PC-9 (cell line): Measurements from ENCODE around the gene TUFT1. TPM values are rescaled to one million over a fixed set of nuclear protein-coding genes. Genes with fewer than 3 reads are reported as not detected.

Experiments
- BruUV-seq: library from RNA; stranded (reverse); fragments of 400-500 nt; replicated peaks from 2 replicates; lab custom pipeline; 2021; lab: Mats Ljungman, UMichigan
- CTCF ChIA-PET: fragments of 300-600 bp; sonication (Branson Sonifier 250); formaldehyde crosslinking; loops from one replicate; lab custom pipeline; 2022; ENCODE audit warnings: antibody characterized with exemption; lab: Charles Lee
- POLR2A ChIA-PET: fragments of 300-600 bp; sonication (Branson Sonifier 250); formaldehyde crosslinking; loops from one replicate; lab custom pipeline; 2022; ENCODE audit warnings: antibody characterized with exemption; ENCODE audit not compliant: unreplicated experiment; lab: Charles Lee
- DNase-seq, 2 experiments: peaks; one replicate each; pipeline versions ENCODE4 v3.0.0 to v3.0.0-alpha.2; 2015 to 2022; ENCODE audit warnings: mixed read lengths in 1 of 2
- H2AFZ ChIP-seq: fragments of 200-600 bp; sonication (generic); 2 replicates; pipeline ENCODE4 v1.8.1; 2017; ENCODE audit warnings: antibody characterized with exemption
- H3F3A ChIP-seq: fragments of 200-600 bp; sonication (generic); 2 replicates; pipeline ENCODE4 v1.8.1; 2017; ENCODE audit warnings: antibody characterized with exemption, mild to moderate bottlenecking, low read depth; ENCODE audit not compliant: insufficient read depth
- H3K27ac ChIP-seq: fragments of 200-600 bp; sonication (generic); 2 replicates; pipeline ENCODE4 v1.6.1; 2016; ENCODE audit warnings: mixed run types
- H3K27me3 ChIP-seq: fragments of 200-600 bp; sonication (generic); 2 replicates; pipeline ENCODE4 v1.6.1; 2016; ENCODE audit warnings: low read depth, mixed run types; ENCODE audit not compliant: insufficient read depth
- H3K36me3 ChIP-seq: fragments of 200-600 bp; sonication (generic); 2 replicates; pipeline ENCODE4 v1.6.1; 2016; ENCODE audit warnings: low read depth, mixed run types
- H3K4me1 ChIP-seq: fragments of 200-600 bp; sonication (generic); replicated peaks from 2 replicates; pipeline ENCODE4 v1.6.1; 2016; ENCODE audit warnings: mixed run types; ENCODE audit not compliant: insufficient read depth
- H3K4me2 ChIP-seq: fragments of 200-600 bp; sonication (generic); 2 replicates; pipeline ENCODE4 v1.6.1; 2017; ENCODE audit warnings: mixed run types
- H3K4me3 ChIP-seq: fragments of 200-600 bp; sonication (generic); 2 replicates; pipeline ENCODE4 v1.6.1; 2016; ENCODE audit warnings: mixed run types
- H3K79me2 ChIP-seq: fragments of 200-600 bp; sonication (generic); 2 replicates; pipeline ENCODE4 v1.6.1; 2017; ENCODE audit warnings: low read depth, mixed run types
- H3K9me2 ChIP-seq: fragments of 200-600 bp; sonication (generic); 2 replicates; pipeline ENCODE4 v1.8.1; 2017; ENCODE audit warnings: mild to moderate bottlenecking; ENCODE audit not compliant: insufficient read depth
- H3K9me3 ChIP-seq: fragments of 200-600 bp; sonication (generic); 2 replicates; pipeline ENCODE4 v1.8.1; 2016; ENCODE audit warnings: low read depth; ENCODE audit not compliant: insufficient read depth
- H4K20me1 ChIP-seq: fragments of 200-600 bp; sonication (generic); 2 replicates; pipeline ENCODE4 v1.8.1; 2017; ENCODE audit not compliant: insufficient read depth
- CTCF ChIP-seq: fragments of 200-600 bp; sonication (generic); conservative IDR thresholded peaks from 2 replicates; pipeline ENCODE4 v1.6.1; 2017; ENCODE audit warnings: mixed run types, antibody characterized with exemption, mild to moderate bottlenecking, moderate library complexity
- EZH2 ChIP-seq: fragments of 200-600 bp; sonication (generic); IDR thresholded peaks from 2 replicates; pipeline ENCODE4 v1.8.0; 2017; ENCODE audit warnings: antibody characterized with exemption, low read depth
- intact Hi-C: fragments of 100-400 bp; cut with micrococcal nuclease; formaldehyde crosslinking; loops from one replicate; pipeline ENCODE4 v1.10.0; 2022; ENCODE audit not compliant: unreplicated experiment
- total RNA-seq: library from RNA; stranded (reverse); gene quantifications from 2 replicates; pipeline ENCODE4 v1.2.3, GENCODE V29; 2021

TUFT1 gene
- total RNA-seq, 1 experiment from 2014 or later: 35.3 TPM

GRCh38 chr1:151612501-151613281 lies 72.6 kb downstream of the TUFT1 start:
- no peaks in the 10 kb centered on the region for H4K20me1 ChIP-seq
- peak overlapping the region; percentile 93 for H3K4me2 ChIP-seq
- BruUV-seq: no TSS peak
- H3K4me1 ChIP-seq: peaks cover 67% of the 10 kb centered on the region
- H3K27me3 ChIP-seq: no peaks in the 10 kb centered on the region
- DNase-seq: peak in 1 of 2 experiments; percentile 21
- intact Hi-C loops: no loop called here
- ChIA-PET POLR2A (interaction anchor here (0.5 to 0.6 kb wide), 2 partner anchors 57 to 68 kb away, joined by 3 to 14 read pairs; no protein-coding TSS in a partner anchor), CTCF (no interaction called here)
- no peaks in the 10 kb centered on the region for H3K9me2 ChIP-seq
- peaks cover 50% of the 10 kb centered on the region for H3K79me2 ChIP-seq
- H2AFZ ChIP-seq: peak overlapping the region; percentile 94
- H3K9me3 ChIP-seq: no peaks in the 10 kb centered on the region
- H3K4me3 ChIP-seq: peak overlapping the region; percentile 71
- peaks cover 3% of the 10 kb centered on the region; the same call in 1 of the 2 replicates for H3K36me3 ChIP-seq
- no peak overlapping the region for H3K27ac ChIP-seq
- no peak for TF ChIP-seq EZH2
- no peak for TF ChIP-seq CTCF
- peaks cover 17% of the 10 kb centered on the region for H3F3A ChIP-seq

- Histone ChIP-seq H2AFZ (no peak overlapping the region), H3K9me2 (no peaks in the 10 kb centered on the region), H3K4me1 (peaks cover 61% of the 10 kb centered on the region), H3K4me2 (peak overlapping the region; percentile 93), H3K36me3 (peaks cover 3% of the 10 kb centered on the region; the same call in 1 of the 2 replicates), H3K9me3 (no peaks in the 10 kb centered on the region), H4K20me1 (no peaks in the 10 kb centered on the region), H3F3A (peaks cover 17% of the 10 kb centered on the region), H3K27me3 (no peaks in the 10 kb centered on the region), H3K27ac (no peak overlapping the region), H3K4me3 (peak overlapping the region; percentile 71), H3K79me2 (peaks cover 56% of the 10 kb centered on the region)
- TF ChIP-seq EZH2 (no peak), CTCF (no peak)
- intact Hi-C loops: no loop called here
- TSS peak; percentile 19 for BruUV-seq
- CTCF ChIA-PET: no interaction called here
- POLR2A ChIA-PET: no interaction called here
- DNase-seq: no peak
These were observed 73.2 kb downstream of the TUFT1 start for GRCh38 chr1:151613282-151613780.

GRCh38 chr1:151615711-151616504 lies 75.8 kb downstream of the TUFT1 start:
- intact Hi-C loops: no loop called here
- H3K27ac ChIP-seq: peak overlapping the region; percentile 35
- BruUV-seq: no TSS peak
- H2AFZ ChIP-seq: no peak overlapping the region
- H3K79me2 ChIP-seq: peaks cover 81% of the 10 kb centered on the region
- ChIA-PET POLR2A (no interaction called here), CTCF (interaction anchor here (0.6 kb wide), 1 partner anchor 22 kb away, joined by 3 read pairs; no protein-coding TSS in a partner anchor)
- peaks cover 63% of the 10 kb centered on the region for H3K4me1 ChIP-seq
- no peaks in the 10 kb centered on the region for H3K27me3 ChIP-seq
- no peak overlapping the region for H3K4me3 ChIP-seq
- H3K9me3 ChIP-seq: no peaks in the 10 kb centered on the region
- H3K36me3 ChIP-seq: peaks cover 3% of the 10 kb centered on the region; the same call in 1 of the 2 replicates
- peaks cover 20% of the 10 kb centered on the region for H3F3A ChIP-seq
- H3K9me2 ChIP-seq: no peaks in the 10 kb centered on the region
- no peak for TF ChIP-seq CTCF
- TF ChIP-seq EZH2: no peak
- H4K20me1 ChIP-seq: no peaks in the 10 kb centered on the region
- H3K4me2 ChIP-seq: peak overlapping the region; percentile 44
- DNase-seq: no peak
